ENCODE measurements around the gene PER2. TPM values are rescaled to one million over a fixed set of nuclear protein-coding genes. Genes with fewer than 3 reads are reported as not detected.
"Not testable (repeated sequence)": the region's sequence is repeated elsewhere in the genome, so short reads cannot be mapped to it uniquely, and the experiment has no call there.

Gene PER2
- total RNA-seq, 4 donors from 2014 or later = 24.3 to 105 (median 85.9) TPM

DNA sequence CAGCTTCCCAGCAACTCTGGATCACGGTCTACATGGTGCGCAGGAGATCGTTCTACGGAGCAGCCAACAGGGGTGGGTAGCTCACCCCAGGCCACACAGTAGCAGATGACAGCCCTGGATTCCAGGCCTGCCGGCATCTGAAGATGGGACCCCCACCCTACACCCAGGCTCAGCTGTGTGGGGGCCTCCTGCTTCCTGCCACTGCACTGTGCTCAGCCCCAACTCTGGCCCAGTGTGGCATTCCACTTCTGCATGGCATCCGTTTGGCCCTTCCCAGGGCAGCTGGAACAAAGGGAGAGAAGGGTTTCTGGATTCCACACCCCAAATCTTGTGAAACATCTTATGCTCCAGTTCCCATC, 9.1 kb downstream of the PER2 start:
- no peak overlapping the region for H3K27ac ChIP-seq
- WGBS = 91% methylated on average over 6 of the region's 6 CpGs
- TF ChIP-seq EP300 (IDR thresholded peaks at IDR 0.05) (no peak), POLR2A (IDR thresholded peaks at IDR 0.05) (no peak), POLR2AphosphoS5 (IDR thresholded peaks at IDR 0.05) (no peak)
- TF ChIP-seq, protein P1, sequence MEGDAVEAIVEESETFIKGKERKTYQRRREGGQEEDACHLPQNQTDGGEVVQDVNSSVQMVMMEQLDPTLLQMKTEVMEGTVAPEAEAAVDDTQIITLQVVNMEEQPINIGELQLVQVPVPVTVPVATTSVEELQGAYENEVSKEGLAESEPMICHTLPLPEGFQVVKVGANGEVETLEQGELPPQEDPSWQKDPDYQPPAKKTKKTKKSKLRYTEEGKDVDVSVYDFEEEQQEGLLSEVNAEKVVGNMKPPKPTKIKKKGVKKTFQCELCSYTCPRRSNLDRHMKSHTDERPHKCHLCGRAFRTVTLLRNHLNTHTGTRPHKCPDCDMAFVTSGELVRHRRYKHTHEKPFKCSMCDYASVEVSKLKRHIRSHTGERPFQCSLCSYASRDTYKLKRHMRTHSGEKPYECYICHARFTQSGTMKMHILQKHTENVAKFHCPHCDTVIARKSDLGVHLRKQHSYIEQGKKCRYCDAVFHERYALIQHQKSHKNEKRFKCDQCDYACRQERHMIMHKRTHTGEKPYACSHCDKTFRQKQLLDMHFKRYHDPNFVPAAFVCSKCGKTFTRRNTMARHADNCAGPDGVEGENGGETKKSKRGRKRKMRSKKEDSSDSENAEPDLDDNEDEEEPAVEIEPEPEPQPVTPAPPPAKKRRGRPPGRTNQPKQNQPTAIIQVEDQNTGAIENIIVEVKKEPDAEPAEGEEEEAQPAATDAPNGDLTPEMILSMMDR (IDR thresholded peaks at IDR 0.05) = no peak
- H3K9me3 ChIP-seq = no peaks in the 10 kb centered on the region
- no peaks in the 10 kb centered on the region for H3K27me3 ChIP-seq
- H3K4me3 ChIP-seq = no peak overlapping the region
- H3K36me3 ChIP-seq = peaks cover 40% of the 10 kb centered on the region
- H3K4me1 ChIP-seq = peaks cover 39% of the 10 kb centered on the region
- DNase-seq (ENCODE audit: low spot score in 2 of 2) = no peak

DNA sequence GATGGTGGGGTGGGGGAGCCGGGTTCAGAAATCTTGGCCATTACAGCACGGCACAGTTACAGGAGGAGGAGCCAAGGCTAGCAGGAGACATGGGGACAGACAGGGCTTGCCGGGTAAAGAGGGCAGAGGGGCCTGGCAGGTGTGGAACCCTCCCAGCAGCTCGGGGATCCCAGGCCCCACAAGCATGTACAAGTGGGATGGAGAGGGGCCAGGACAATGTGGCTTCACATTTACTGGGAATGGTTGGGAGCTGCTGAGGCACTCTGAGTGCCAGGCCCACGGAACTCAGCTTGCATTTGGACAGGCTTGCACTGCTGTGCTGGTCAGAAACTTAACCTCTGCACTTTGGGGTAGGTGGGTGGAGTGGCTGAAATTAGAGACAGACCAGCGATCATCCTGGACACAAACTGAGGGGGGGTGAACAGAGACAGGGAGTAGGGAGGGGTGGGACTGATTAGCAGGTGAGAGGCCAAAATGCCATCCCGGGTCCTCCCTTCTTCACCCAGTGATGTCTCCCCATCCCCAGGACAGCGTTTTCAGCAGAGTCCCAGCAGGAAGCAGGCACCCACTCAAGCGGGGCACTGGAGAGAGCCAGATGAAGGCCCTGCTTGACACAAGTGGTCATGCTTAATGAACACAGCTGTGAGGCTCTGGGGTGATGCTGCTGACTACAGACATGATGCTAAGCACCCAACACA, 9.6 kb downstream of the PER2 start:
- TF ChIP-seq POLR2AphosphoS5 (IDR thresholded peaks at IDR 0.05) (no peak), POLR2A (IDR thresholded peaks at IDR 0.05) (no peak), EP300 (IDR thresholded peaks at IDR 0.05) (no peak)
- TF ChIP-seq, protein P1 (IDR thresholded peaks at IDR 0.05) = no peak
- no peak overlapping the region for H3K4me3 ChIP-seq
- DNase-seq (ENCODE audit: low spot score in 2 of 2) = peak in 1 of 2 donors; percentile 58
- peaks cover 34% of the 10 kb centered on the region for H3K4me1 ChIP-seq
- H3K9me3 ChIP-seq = no peaks in the 10 kb centered on the region
- no peak overlapping the region for H3K27ac ChIP-seq
- WGBS = 65% methylated on average over 8 of the region's 9 CpGs
- H3K36me3 ChIP-seq = peaks cover 45% of the 10 kb centered on the region
- H3K27me3 ChIP-seq = no peaks in the 10 kb centered on the region

DNA sequence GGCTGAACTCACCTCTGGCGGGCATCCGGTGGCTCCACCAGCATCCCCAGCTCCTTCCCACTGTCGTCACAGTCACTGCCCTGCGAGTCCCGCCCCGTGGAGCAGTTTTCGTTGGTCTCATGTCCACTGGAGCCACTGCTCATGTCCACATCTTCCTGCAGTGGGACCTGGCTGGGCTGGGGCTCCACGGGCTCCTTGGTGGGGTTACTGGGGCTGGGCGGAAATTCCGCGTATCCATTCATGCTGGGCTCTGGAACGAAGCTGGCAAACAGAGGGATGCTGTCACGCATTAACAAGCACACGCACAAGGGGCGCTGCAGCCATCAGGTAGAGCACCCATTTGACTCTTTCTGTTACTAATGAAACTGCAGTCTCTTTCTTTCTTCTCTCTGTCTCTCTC, 10.7 kb downstream of the PER2 start:
- no peaks in the 10 kb centered on the region for H3K27me3 ChIP-seq
- H3K36me3 ChIP-seq = peaks cover 56% of the 10 kb centered on the region
- no peak for TF ChIP-seq EP300 (IDR thresholded peaks at IDR 0.05)
- TF ChIP-seq, protein P1 (IDR thresholded peaks at IDR 0.05) = no peak
- TF ChIP-seq POLR2AphosphoS5 (IDR thresholded peaks at IDR 0.05) = no peak
- TF ChIP-seq POLR2A (IDR thresholded peaks at IDR 0.05) = no peak
- no peak overlapping the region for H3K4me3 ChIP-seq
- H3K9me3 ChIP-seq = no peaks in the 10 kb centered on the region
- peaks cover 24% of the 10 kb centered on the region for H3K4me1 ChIP-seq
- H3K27ac ChIP-seq = no peak overlapping the region
- WGBS = 92% methylated on average over 15 of the region's 15 CpGs
- DNase-seq (ENCODE audit: low spot score in 2 of 2) = peak in 1 of 2 donors; percentile 62

DNA sequence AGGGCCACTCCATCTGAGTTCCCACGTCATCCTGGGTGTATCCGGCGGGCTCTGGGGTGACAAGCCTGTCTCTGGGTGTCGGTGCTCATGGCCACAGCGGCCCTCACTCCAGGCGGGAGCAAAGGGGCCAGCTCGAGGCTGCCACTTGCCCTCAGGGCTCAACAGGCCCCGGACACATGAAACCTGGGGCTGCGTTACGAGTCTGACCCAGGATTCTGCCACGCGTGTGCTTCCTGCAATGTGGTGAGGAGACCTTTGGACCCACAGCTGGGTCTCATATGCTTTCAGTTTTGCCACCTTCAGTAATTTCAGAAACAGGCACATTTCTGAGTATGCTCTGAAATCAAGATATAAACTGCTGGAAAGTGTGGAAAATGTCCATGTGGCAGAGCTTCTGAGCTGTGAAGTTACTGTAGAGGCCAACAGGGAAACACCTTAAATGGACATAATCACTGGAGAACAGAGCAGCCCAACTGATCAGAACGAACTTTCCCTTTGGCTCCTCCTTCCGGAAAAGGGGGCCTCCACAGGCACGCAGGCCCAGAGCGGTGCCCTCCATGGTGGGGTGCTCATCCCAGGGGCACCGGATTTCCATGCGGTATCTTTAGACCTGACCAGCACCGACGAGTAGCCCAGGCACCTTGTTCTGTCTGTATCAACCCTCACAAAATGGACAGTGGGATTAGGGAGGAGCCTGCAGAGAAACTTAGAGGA, 14.1 kb downstream of the PER2 start:
- TF ChIP-seq EP300 (IDR thresholded peaks at IDR 0.05) (no peak), POLR2A (IDR thresholded peaks at IDR 0.05) (no peak), POLR2AphosphoS5 (IDR thresholded peaks at IDR 0.05) (no peak)
- TF ChIP-seq, protein P1 (IDR thresholded peaks at IDR 0.05) = no peak
- WGBS = 95% methylated on average over 16 of the region's 20 CpGs
- H3K27ac ChIP-seq = no peak overlapping the region

DNA sequence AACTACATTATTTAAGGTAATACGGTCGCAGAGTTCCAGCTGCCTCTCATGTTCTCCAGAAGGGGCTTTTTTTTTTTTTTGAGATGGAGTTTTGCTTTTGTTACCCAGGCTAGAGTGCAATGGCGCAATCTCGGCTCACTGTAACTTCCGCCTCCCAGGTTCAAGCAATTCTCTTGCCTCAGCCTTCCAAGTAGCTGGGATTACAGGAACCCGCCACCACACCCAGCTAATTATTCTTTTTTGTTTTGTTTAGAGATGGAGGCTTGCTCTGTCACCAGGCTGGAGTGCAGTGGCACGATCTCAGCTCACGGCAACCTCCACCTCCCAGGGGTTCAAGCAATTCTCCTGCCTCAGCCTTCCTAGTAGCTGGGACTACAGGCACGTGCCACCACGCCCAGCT, 15.0 kb downstream of the PER2 start:
- not testable (repeated sequence) for H3K4me1 ChIP-seq; DNase-seq (ENCODE audit: low spot score in 2 of 2); H3K27me3 ChIP-seq; H3K27ac ChIP-seq; H3K4me3 ChIP-seq; H3K9me3 ChIP-seq
- WGBS = 88% methylated on average over 10 of the region's 10 CpGs
- H3K36me3 ChIP-seq = peaks cover 88% of the 10 kb centered on the region

More for the DNA sequence above, 14.1 kb downstream of the PER2 start:
- Histone ChIP-seq H3K4me1 (peaks cover 9% of the 10 kb centered on the region), H3K36me3 (peaks cover 87% of the 10 kb centered on the region), H3K9me3 (no peaks in the 10 kb centered on the region), H3K4me3 (no peak overlapping the region), H3K27me3 (no peaks in the 10 kb centered on the region)
- no peak for DNase-seq (ENCODE audit: low spot score in 2 of 2)
